K562 (cell line): ENCODE results near the gene KDM4C. TPM values are rescaled to one million over a fixed set of nuclear protein-coding genes. Genes with fewer than 3 reads are reported as not detected.

Experiments used
- ATAC-seq: fragments of 200-7000 bp; cut with Tn5 transposase; 3 replicates; pipeline ENCODE4 v1.9.1; 2020; ENCODE audit warnings: moderate library complexity
- BruUV-seq: library from RNA; stranded (reverse); fragments of 400-500 nt; replicated peaks from 2 replicates; lab custom pipeline; 2021; lab: Mats Ljungman, UMichigan
- CTCF ChIA-PET: fragments of 300-600 bp; formaldehyde crosslinking; extraction: SDS; loops from one replicate; lab custom pipeline; 2021; ENCODE audit warnings: low intra/inter-chr PET ratio; lab: Yijun Ruan, JAX
- POLR2A ChIA-PET: fragments of 300-600, 350-650 bp; sonication (Branson Sonifier 250); formaldehyde crosslinking; extraction: SDS; loops from one replicate; lab custom pipeline; 2021; ENCODE audit warnings: antibody characterized with exemption, inconsistent platforms; lab: Yijun Ruan, JAX
- DNase-seq, 4 experiments: peaks; one replicate each; pipeline versions ENCODE4 v3.0.0 to v3.0.0-alpha.2; 2011 to 2018; ENCODE audit warnings: low spot score in 3 of 4, mixed read lengths in 3 of 4; ENCODE audit errors: extremely low read depth in 1 of 4
- FAIRE-seq: peaks from 2 replicates; lab custom pipeline; 2011; peaks lifted over from hg19 to GRCh38; lab: Jason Lieb, UNC
- H2AFZ ChIP-seq: 2 replicates; pipeline ENCODE4 v1.6.0; 2011; ENCODE audit warnings: low read depth, low read length, control low read depth, inconsistent platforms
- H3K27ac ChIP-seq: fragments of 200-600 bp; 3 replicates; pipeline ENCODE4 v1.8.0; 2011; ENCODE audit warnings: low read depth, mild to moderate bottlenecking, control low read depth, inconsistent platforms, low read length, moderate library complexity, mixed read lengths; ENCODE audit errors: extremely low read depth
- H3K27me3 ChIP-seq, 2 experiments: fragments of 300-600 bp in 1 of 2; 2 replicates in 1 of 2; 3 replicates in 1 of 2; pipeline versions ENCODE4 v1.6.0 to v1.8.0; 2011; ENCODE audit warnings: inconsistent platforms in 2 of 2, low read length in 2 of 2, mild to moderate bottlenecking in 1 of 2, mixed read lengths in 1 of 2, moderate library complexity in 1 of 2; ENCODE audit not compliant: control insufficient read depth in 2 of 2, insufficient read depth in 2 of 2
- H3K36me3 ChIP-seq: fragments of 300-600 bp; 3 replicates; pipeline ENCODE4 v1.8.0; 2011; ENCODE audit warnings: mild to moderate bottlenecking, low read length, inconsistent platforms; ENCODE audit not compliant: control insufficient read depth, insufficient read depth
- H3K4me1 ChIP-seq, 2 experiments: fragments of 200-600 bp in 1 of 2; replicated peaks in 1 of 2; 2 replicates in 1 of 2; 3 replicates in 1 of 2; pipeline versions ENCODE4 v1.5.1 to v1.8.0; 2011; ENCODE audit warnings: inconsistent platforms in 2 of 2, low read length in 2 of 2, mild to moderate bottlenecking in 1 of 2, mixed read lengths in 1 of 2, moderate library complexity in 1 of 2; ENCODE audit not compliant: control insufficient read depth in 2 of 2, insufficient read depth in 2 of 2
- H3K4me2 ChIP-seq: 2 replicates; pipeline ENCODE4 v1.6.1; 2011; ENCODE audit warnings: low read length, control low read depth, inconsistent platforms, mixed read lengths; ENCODE audit not compliant: insufficient read depth
- H3K4me3 ChIP-seq: fragments of 200-600 bp; sonication (generic), shearing (Covaris generic); 2 replicates; pipeline ENCODE4 v1.5.1; 2016; ENCODE audit warnings: control low read depth, inconsistent platforms
- H3K79me2 ChIP-seq: fragments of 200-600 bp; 3 replicates; pipeline ENCODE4 v1.8.0; 2011; ENCODE audit warnings: low read length, inconsistent platforms; ENCODE audit not compliant: control insufficient read depth, insufficient read depth
- H3K9ac ChIP-seq, 2 experiments: 2 replicates each; pipeline versions ENCODE4 v1.6.0 to v1.6.1; 2011; ENCODE audit warnings: low read depth in 2 of 2, low read length in 2 of 2, control low read depth in 1 of 2, inconsistent platforms in 1 of 2, mild to moderate bottlenecking in 1 of 2, mixed read lengths in 1 of 2; ENCODE audit not compliant: insufficient read depth in 1 of 2
- H3K9me1 ChIP-seq: one replicate; pipeline ENCODE4 v1.6.0; 2011; ENCODE audit warnings: inconsistent platforms, mild to moderate bottlenecking, low read length, moderate library complexity; ENCODE audit not compliant: control insufficient read depth, insufficient read depth
- H3K9me3 ChIP-seq: replicated peaks from 2 replicates; pipeline ENCODE4 v1.5.1; 2011; ENCODE audit warnings: low read depth, low read length, inconsistent platforms; ENCODE audit not compliant: control insufficient read depth, insufficient read depth
- H4K20me1 ChIP-seq: replicated peaks from 2 replicates; pipeline ENCODE4 v1.6.1; 2011; ENCODE audit warnings: low read length, inconsistent platforms, mixed read lengths; ENCODE audit not compliant: control insufficient read depth, insufficient read depth
- CBX8 ChIP-seq: fragments of 200-600 bp; sonication (generic); IDR thresholded peaks from 2 replicates; pipeline ENCODE4 v1.6.1; 2012; ENCODE audit warnings: borderline replicate concordance, mixed run types, low read depth, mild to moderate bottlenecking, moderate library complexity, mixed read lengths, low read length, control low read depth, inconsistent platforms; ENCODE audit not compliant: poor library complexity, severe bottlenecking; ENCODE audit errors: extremely low read depth
- CTBP1 ChIP-seq: fragments of 450-650 bp; IDR thresholded peaks from 2 replicates; pipeline ENCODE4 v1.6.1; 2016; ENCODE audit warnings: borderline replicate concordance
- IRF1 ChIP-seq: sonication (generic); formaldehyde crosslinking; IDR thresholded peaks from 2 replicates; pipeline ENCODE4 v1.8.0; 2022; ENCODE audit warnings: missing genetic modification reagents, mild to moderate bottlenecking, borderline replicate concordance
- LEF1 ChIP-seq: fragments of 450-650 bp; IDR thresholded peaks from 2 replicates; pipeline ENCODE4 v1.6.1; 2016; ENCODE audit warnings: mild to moderate bottlenecking
- OTX1 ChIP-seq: fragments of 450-650 bp; formaldehyde crosslinking; IDR thresholded peaks from 2 replicates; pipeline ENCODE4 v1.4.0; 2022; ENCODE audit warnings: mild to moderate bottlenecking
- RBM14 ChIP-seq: fragments of 200-400 bp; formaldehyde crosslinking; IDR thresholded peaks from 2 replicates; pipeline ENCODE4 v1.6.1; 2018; ENCODE audit warnings: low read depth, mild to moderate bottlenecking, low read length, moderate library complexity, borderline replicate concordance; ENCODE audit not compliant: insufficient read depth
- SIRT6 ChIP-seq: IDR thresholded peaks from one replicate; pipeline ENCODE4 v1.6.1; 2012; ENCODE audit warnings: low read depth, mild to moderate bottlenecking, control low read depth, inconsistent platforms, low read length, moderate library complexity
- SNRNP70 ChIP-seq: fragments of 200-400 bp; formaldehyde crosslinking; optimal IDR thresholded peaks from 2 replicates; pipeline ENCODE3; 2017; ENCODE audit warnings: low read depth, low read length
- SRSF3 ChIP-seq: fragments of 200-400 bp; formaldehyde crosslinking; IDR thresholded peaks from 2 replicates; pipeline ENCODE4 v1.6.1; 2016; ENCODE audit warnings: mild to moderate bottlenecking, low read length, moderate library complexity; ENCODE audit not compliant: insufficient read depth
- ZBED1 ChIP-seq: IDR thresholded peaks from 2 replicates; pipeline ENCODE4 v1.6.1; 2014
- ZBTB9 ChIP-seq: fragments of 450-650 bp; formaldehyde crosslinking; IDR thresholded peaks from 2 replicates; pipeline ENCODE4 v1.4.0; 2020; ENCODE audit warnings: mild to moderate bottlenecking, moderate library complexity
- ZNF75A ChIP-seq: fragments of 450-650 bp; formaldehyde crosslinking; IDR thresholded peaks from 2 replicates; pipeline ENCODE4 v1.4.0; 2020; ENCODE audit warnings: mild to moderate bottlenecking
- WGBS: fragments of 100-300 bp; shearing (Covaris generic); methylation state at CpG from one replicate; pipeline ENCODE4 v1.1.6; 2016; ENCODE audit warnings: low coverage, mixed read lengths; ENCODE audit not compliant: insufficient coverage; ENCODE audit errors: missing lambda C conversion rate; 5-methylcytosine and 5-hydroxymethylcytosine counted together
- in situ Hi-C: fragments of 300-500 bp; cut with MboI; formaldehyde crosslinking; loops from 4 replicates; pipeline ENCODE4 v1.15.0; 2018; ENCODE audit warnings: inconsistent platforms, mixed read lengths
- intact Hi-C: fragments of 100-400 bp; cut with micrococcal nuclease; formaldehyde crosslinking; loops from 2 replicates; pipeline ENCODE4 v1.14.2; 2022
- polyA plus RNA-seq, 8 experiments: library from polyadenylated mRNA; depleted of rRNA in 4 of 8; stranded (reverse) in 5 of 8; unstranded in 3 of 8; fragments of >200 nt; fragmentation: Nextera tagmentation in 2 of 8; fragmentation: Illumina TruSeq in 1 of 8; extraction: Ambion mirVana in 2 of 8; extraction: Trizol in 1 of 8; gene quantifications; 2 replicates each; pipeline versions ENCODE4 v1.2.1 to v1.2.3, GENCODE V29; 2011 to 2014; ENCODE audit warnings: inconsistent platforms in 1 of 8, missing spikeins in 1 of 8
- total RNA-seq, 7 experiments: library from RNA; depleted of rRNA in 6 of 7; stranded (reverse); fragments of >200 nt in 6 of 7; fragmentation: Illumina TruSeq in 2 of 7; extraction: Trizol in 2 of 7; gene quantifications; 2 replicates each; pipeline versions ENCODE4 v1.2.1 to v1.2.3, GENCODE V29; 2011 to 2021; ENCODE audit warnings: low replicate concordance in 1 of 7

The KDM4C gene
- total and polyA plus RNA-seq, 9 of the 15 experiments (the other 6 are each of a cell fraction or from before 2014, with no cell fraction given): 5.4 to 17.0 (median 12.6) TPM

- Histone ChIP-seq H3K79me2 (no peaks in the 10 kb centered on the region), H3K4me3 (no peak overlapping the region), H3K36me3 (no peaks in the 10 kb centered on the region), H2AFZ (no peak overlapping the region), H3K9me3 (no peaks in the 10 kb centered on the region), H3K27me3 (no peaks in the 10 kb centered on the region), H3K9ac (no peak overlapping the region), H3K9me1 (no peaks in the 10 kb centered on the region), H4K20me1 (no peaks in the 10 kb centered on the region), H3K4me2 (no peak overlapping the region), H3K27ac (no peak overlapping the region), H3K4me1 (peaks cover 12 to 18% of the 10 kb centered on the region in 2 experiments; a peak in 4 of 5 replicates)
- ATAC-seq: no peak; the same call in 2 of the 3 replicates
- intact Hi-C loops (no loop called here), in situ Hi-C loops (no loop called here)
- no TSS peak for BruUV-seq
- ChIA-PET POLR2A (interaction anchor here (1.0 kb wide), 1 partner anchor 13 kb away, joined by 3 read pairs; no protein-coding TSS in a partner anchor), CTCF (no interaction called here)
- no peak for TF ChIP-seq SNRNP70
- TF ChIP-seq SRSF3: no peak
- TF ChIP-seq IRF1: no peak
- TF ChIP-seq OTX1: no peak
- TF ChIP-seq ZNF75A (CRISPR knock-in tag): no peak
- no peak for TF ChIP-seq ZBTB9
- no peak for TF ChIP-seq LEF1
- TF ChIP-seq ZBED1: no peak
- no peak for TF ChIP-seq CTBP1
- no peak for TF ChIP-seq RBM14
- no peak for TF ChIP-seq CBX8
- TF ChIP-seq SIRT6: no peak
- WGBS: 89% methylated on average over 3 of the region's 4 CpGs
- no peak for DNase-seq
- FAIRE-seq: no peak
These were observed 395.4 kb downstream of the KDM4C start for GRCh38 chr9:7153134-7153533.
